ENCODE data around the gene FANCC. TPM values are rescaled to one million over a fixed set of nuclear protein-coding genes. Genes with fewer than 3 reads are reported as not detected.
A peak's percentile ranks its signal among the peaks of the same experiment; 100 is the strongest.

The FANCC gene
- total and polyA plus RNA-seq, 2 of the 4 experiments (the other 2 are of a cell fraction) = 4.7 to 6.3 TPM

DNA sequence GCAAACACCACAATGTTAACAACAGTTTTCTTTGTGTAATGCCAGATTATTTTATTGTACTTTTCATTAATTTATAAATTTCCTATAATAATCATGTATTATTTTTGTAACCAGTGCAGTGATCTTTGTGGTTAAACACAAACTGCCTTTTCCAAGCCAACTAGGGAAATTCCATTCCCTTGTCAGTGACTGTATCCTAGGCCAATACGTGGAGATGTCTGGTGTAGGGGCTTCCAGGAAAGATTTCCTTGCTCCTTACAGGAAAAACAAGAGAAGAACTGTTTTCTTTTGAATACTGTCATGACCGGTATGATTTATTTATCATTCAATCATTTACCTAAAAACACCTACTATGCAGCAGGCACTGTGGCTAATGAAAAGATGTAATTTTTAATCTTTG, 31.4 kb downstream of the FANCC start:
- Histone ChIP-seq H3K9me3 (ENCODE audit: control insufficient read depth, insufficient read depth, low read length) (no peaks in the 10 kb centered on the region), H3K56ac (ENCODE audit: extremely low read depth, insufficient read depth, low read length) (no peak overlapping the region), H3K14ac (replicated peaks; ENCODE audit: low read depth, low read length) (no peak overlapping the region), H3K9ac (ENCODE audit: low read depth, low read length) (no peak overlapping the region), H2BK20ac (ENCODE audit: low read depth, low read length) (no peak overlapping the region), H3K4ac (ENCODE audit: low read depth, low read length) (0 out of 2 replicates have a peak overlapping the region, but pooled peaks have one; percentile 27), H2BK5ac (ENCODE audit: low read depth, low read length, poor library complexity, severe bottlenecking) (no peak overlapping the region), H4K91ac (ENCODE audit: insufficient read depth, low read depth, low read length) (no peak overlapping the region), H3K27ac (ENCODE audit: insufficient read depth, low read length) (no peak overlapping the region), H3K23ac (ENCODE audit: low read depth, low read length) (no peak overlapping the region), H3K9me1 (ENCODE audit: insufficient read depth, low read length) (no peaks in the 10 kb centered on the region; the same call in 1 of the 2 replicates), H4K20me1 (ENCODE audit: insufficient read depth, low read length) (peaks cover 3% of the 10 kb centered on the region; the same call in 1 of the 2 replicates), H3K36me3 (ENCODE audit: control insufficient read depth, insufficient read depth, low read length) (no peaks in the 10 kb centered on the region), H2AK9ac (replicated peaks; ENCODE audit: low read depth, low read length, poor library complexity) (no peak overlapping the region), H3K4me3 (ENCODE audit: insufficient read depth, low read depth, low read length) (no peak overlapping the region), H4K8ac (ENCODE audit: low read depth in 2 of 2, low read length in 2 of 2) (no peak overlapping the region), H3K18ac (ENCODE audit: low read depth, low read length) (no peak overlapping the region), H2BK15ac (ENCODE audit: low read depth, low read length) (no peak overlapping the region), H3K27me3 (ENCODE audit: control insufficient read depth, insufficient read depth, low read length) (no peaks in the 10 kb centered on the region), H4K5ac (ENCODE audit: low read depth, low read length) (no peak overlapping the region), H2BK120ac (ENCODE audit: low read depth, low read length) (no peak overlapping the region), H2AK5ac (ENCODE audit: low read depth, low read length) (0 out of 2 replicates have a peak overlapping the region, but pooled peaks have one; percentile 14), H3K4me1 (ENCODE audit: control insufficient read depth, insufficient read depth, low read length) (peaks cover 4% of the 10 kb centered on the region), H2AFZ (replicated peaks; ENCODE audit: low read length, poor library complexity) (no peak overlapping the region), H3K79me1 (ENCODE audit: low read depth in 1 of 2, low read length in 2 of 2) (peaks cover 10 to 11% of the 10 kb centered on the region in 2 experiments; a peak in 3 of 4 replicates), H3K4me2 (ENCODE audit: low read depth, low read length) (no peak overlapping the region)
- intact Hi-C loops (cut with micrococcal nuclease) = no loop called here
- in situ Hi-C loops (cut with MboI; ENCODE audit: low sequenced_read_pairs) = no loop called here
- TF ChIP-seq, protein P1, sequence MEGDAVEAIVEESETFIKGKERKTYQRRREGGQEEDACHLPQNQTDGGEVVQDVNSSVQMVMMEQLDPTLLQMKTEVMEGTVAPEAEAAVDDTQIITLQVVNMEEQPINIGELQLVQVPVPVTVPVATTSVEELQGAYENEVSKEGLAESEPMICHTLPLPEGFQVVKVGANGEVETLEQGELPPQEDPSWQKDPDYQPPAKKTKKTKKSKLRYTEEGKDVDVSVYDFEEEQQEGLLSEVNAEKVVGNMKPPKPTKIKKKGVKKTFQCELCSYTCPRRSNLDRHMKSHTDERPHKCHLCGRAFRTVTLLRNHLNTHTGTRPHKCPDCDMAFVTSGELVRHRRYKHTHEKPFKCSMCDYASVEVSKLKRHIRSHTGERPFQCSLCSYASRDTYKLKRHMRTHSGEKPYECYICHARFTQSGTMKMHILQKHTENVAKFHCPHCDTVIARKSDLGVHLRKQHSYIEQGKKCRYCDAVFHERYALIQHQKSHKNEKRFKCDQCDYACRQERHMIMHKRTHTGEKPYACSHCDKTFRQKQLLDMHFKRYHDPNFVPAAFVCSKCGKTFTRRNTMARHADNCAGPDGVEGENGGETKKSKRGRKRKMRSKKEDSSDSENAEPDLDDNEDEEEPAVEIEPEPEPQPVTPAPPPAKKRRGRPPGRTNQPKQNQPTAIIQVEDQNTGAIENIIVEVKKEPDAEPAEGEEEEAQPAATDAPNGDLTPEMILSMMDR (conservative IDR thresholded peaks at IDR 0.05; ENCODE audit: low read depth, low read length) = no peak
- TF ChIP-seq, protein P2, sequence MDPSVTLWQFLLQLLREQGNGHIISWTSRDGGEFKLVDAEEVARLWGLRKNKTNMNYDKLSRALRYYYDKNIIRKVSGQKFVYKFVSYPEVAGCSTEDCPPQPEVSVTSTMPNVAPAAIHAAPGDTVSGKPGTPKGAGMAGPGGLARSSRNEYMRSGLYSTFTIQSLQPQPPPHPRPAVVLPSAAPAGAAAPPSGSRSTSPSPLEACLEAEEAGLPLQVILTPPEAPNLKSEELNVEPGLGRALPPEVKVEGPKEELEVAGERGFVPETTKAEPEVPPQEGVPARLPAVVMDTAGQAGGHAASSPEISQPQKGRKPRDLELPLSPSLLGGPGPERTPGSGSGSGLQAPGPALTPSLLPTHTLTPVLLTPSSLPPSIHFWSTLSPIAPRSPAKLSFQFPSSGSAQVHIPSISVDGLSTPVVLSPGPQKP (IDR thresholded peaks at IDR 0.05; ENCODE audit: borderline replicate concordance, low read depth, low read length) = no peak
- TF ChIP-seq RFX5 (IDR thresholded peaks at IDR 0.05; ENCODE audit: low read depth, low read length) (no peak), RAD21 (IDR thresholded peaks at IDR 0.05; ENCODE audit: low read length) (no peak), MAFK (IDR thresholded peaks at IDR 0.05; ENCODE audit: low read depth, low read length) (no peak), MAZ (IDR thresholded peaks at IDR 0.05; ENCODE audit: borderline replicate concordance, low read depth, low read length) (no peak), CHD1 (IDR thresholded peaks at IDR 0.05; ENCODE audit: low read depth, low read length) (no peak), RCOR1 (IDR thresholded peaks at IDR 0.05; ENCODE audit: insufficient replicate concordance, low read length) (no peak), NFE2L2 (IDR thresholded peaks at IDR 0.05; ENCODE audit: low read depth, low read length) (no peak), FOS (IDR thresholded peaks at IDR 0.05; ENCODE audit: low read depth, low read length) (no peak), CEBPB (IDR thresholded peaks at IDR 0.05; ENCODE audit: low read depth, low read length) (no peak), SMC3 (IDR thresholded peaks at IDR 0.05; ENCODE audit: low read depth, low read length) (no peak)
- DNase-seq = peak; percentile 30
- ChIA-PET CTCF (no interaction called here), POLR2A (ENCODE audit: unreplicated experiment) (no interaction called here)
- no peak for ATAC-seq (ENCODE audit: low read depth)
- WGBS, 2 experiments (ENCODE audit: extremely low coverage in 2 of 2, insufficient read length in 1 of 2) = no CpG with 5 or more reads among the region's 2 CpGs
- dilution Hi-C loops (cut with HindIII; ENCODE audit: low sequenced_read_pairs, unreplicated experiment) = no loop called here
- BruUV-seq (replicated peaks) = no TSS peak

All from IMR-90 (cell line).